HG03135 (cell line): ENCODE data around the gene RNF8.
"Not testable (repeated sequence)": the region's sequence is repeated elsewhere in the genome, so short reads cannot be mapped to it uniquely, and the experiment has no call there.

Experiments used
- ATAC-seq: cut with Tn5 transposase; IDR thresholded peaks from one replicate; pipeline ENCODE4 v1.9.1; 2021; ENCODE audit warnings: mild to moderate bottlenecking, moderate library complexity; ENCODE audit not compliant: unreplicated experiment

Gene RNF8

GRCh38 chr6:37396571-37397180, 42.9 kb downstream of the RNF8 start:
- ATAC-seq, result no peak

- no peak for ATAC-seq
These were observed 45.3 kb downstream of the RNF8 start for GRCh38 chr6:37399131-37399530.

GRCh38 chr6:37399795-37400490, 46.2 kb downstream of the RNF8 start:
- no peak for ATAC-seq

- not testable (repeated sequence) for ATAC-seq
These were observed 47.9 kb downstream of the RNF8 start for GRCh38 chr6:37401658-37402057.

- no peak for ATAC-seq
These were observed 53.1 kb downstream of the RNF8 start for GRCh38 chr6:37406726-37407341.

GRCh38 chr6:37407948-37408347, 54.2 kb downstream of the RNF8 start:
- ATAC-seq, result no peak

- ATAC-seq, result no peak
These were observed 55.7 kb downstream of the RNF8 start for GRCh38 chr6:37409501-37409900.

- ATAC-seq, result no peak
These were observed 63.6 kb downstream of the RNF8 start for GRCh38 chr6:37417393-37417792.

GRCh38 chr6:37418722-37419121, 64.9 kb downstream of the RNF8 start:
- no peak for ATAC-seq

GRCh38 chr6:37426058-37426944, 72.5 kb downstream of the RNF8 start:
- no peak for ATAC-seq

- no peak for ATAC-seq
These were observed 73.2 kb downstream of the RNF8 start for GRCh38 chr6:37426945-37427510.

- no peak for ATAC-seq
These were observed 75.6 kb downstream of the RNF8 start for GRCh38 chr6:37429352-37429750.

- peak; percentile 2 for ATAC-seq
These were observed 78.8 kb downstream of the RNF8 start for GRCh38 chr6:37432590-37432915.

GRCh38 chr6:37432916-37433656, 79.3 kb downstream of the RNF8 start, which contains the start of gene CMTR1:
Gene CMTR1, plus strand, starts transcription at chr6:37433221. Its CDS starts 2,409 bp downstream, at chr6:37435630.
- ATAC-seq, result peak; percentile 85

- ATAC-seq, result peak; percentile 39
These were observed 80.0 kb downstream of the RNF8 start for GRCh38 chr6:37433657-37434271.

- ATAC-seq, result no peak
These were observed 81.6 kb downstream of the RNF8 start for GRCh38 chr6:37435373-37435772.

- no peak for ATAC-seq
These were observed 82.0 kb downstream of the RNF8 start for GRCh38 chr6:37435816-37436215.

GRCh38 chr6:37438930-37439329, 85.1 kb downstream of the RNF8 start:
- no peak for ATAC-seq

- no peak for ATAC-seq
These were observed 87.9 kb downstream of the RNF8 start for GRCh38 chr6:37441651-37442050.
